D721Med (cell line): ENCODE data around the gene SP3.
A peak's percentile ranks its signal among the peaks of the same experiment; 100 is the strongest.

ENCODE experiments used
- DNase-seq: peaks from one replicate; pipeline ENCODE4 v3.0.0; 2011; ENCODE audit warnings: low spot score; ENCODE audit not compliant: insufficient read length
- FAIRE-seq: peaks from 2 replicates; lab custom pipeline; 2011; peaks lifted over from hg19 to GRCh38; lab: Jason Lieb, UNC
- CTCF ChIP-seq: IDR thresholded peaks from 2 replicates; pipeline ENCODE4 v1.5.1; 2012; ENCODE audit warnings: mild to moderate bottlenecking, control low read depth; ENCODE audit not compliant: insufficient read depth; ENCODE audit errors: missing control alignments

SP3 gene

GRCh38 chr2:174003720-174004695, 38.8 kb upstream of the SP3 start:
- peak; percentile 39 for TF ChIP-seq CTCF
- DNase-seq (no peak), FAIRE-seq (no peak)

- DNase-seq (no peak), FAIRE-seq (no peak)
- TF ChIP-seq CTCF: no peak
Measured at GRCh38 chr2:174002679-174003078, 37.5 kb upstream of the SP3 start.

GRCh38 chr2:174001107-174001506, 35.9 kb upstream of the SP3 start:
- no peak for TF ChIP-seq CTCF
- FAIRE-seq (no peak), DNase-seq (no peak)

- no peak for TF ChIP-seq CTCF
- DNase-seq: no peak
- no peak for FAIRE-seq
Measured at GRCh38 chr2:173999724-174000123, 34.6 kb upstream of the SP3 start.

GRCh38 chr2:173999272-173999671, 34.1 kb upstream of the SP3 start:
- FAIRE-seq: no peak
- no peak for DNase-seq
- no peak for TF ChIP-seq CTCF

GRCh38 chr2:173998386-173998785, 33.2 kb upstream of the SP3 start:
- no peak for DNase-seq
- TF ChIP-seq CTCF: no peak
- no peak for FAIRE-seq

- TF ChIP-seq CTCF: no peak
- no peak for FAIRE-seq
- no peak for DNase-seq
Measured at GRCh38 chr2:173997753-173998152, 32.6 kb upstream of the SP3 start.
